ENCODE measurements around the gene DCTN1.
A peak's percentile ranks its signal among the peaks of the same experiment; 100 is the strongest.

The DCTN1 gene

DNA sequence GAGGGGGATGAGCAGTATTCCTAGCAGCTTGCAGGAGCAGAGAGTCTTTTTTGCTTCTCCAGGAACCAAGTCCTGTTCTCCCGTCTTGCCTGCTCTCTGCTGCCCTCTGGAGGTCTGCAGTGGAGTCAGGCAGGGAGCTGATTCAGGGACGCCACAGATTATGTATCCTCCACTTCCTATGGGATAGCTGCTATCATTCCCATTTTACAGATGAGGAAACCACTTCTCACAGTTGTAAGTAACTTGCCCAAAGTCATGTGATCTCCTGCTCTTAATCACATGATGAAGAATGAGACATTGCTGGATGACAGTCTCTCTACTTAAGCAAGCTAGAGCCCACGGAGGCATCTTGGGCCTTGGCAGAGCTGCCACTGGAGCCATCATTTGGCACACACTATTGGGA, 45.2 kb downstream of the DCTN1 start:
- Histone ChIP-seq H3F3A (ENCODE audit: low read depth) (no peaks in the 10 kb centered on the region), H3K4me3 (ENCODE audit: low read length, poor library complexity, severe bottlenecking) (no peak overlapping the region), H3K27me3 (ENCODE audit: insufficient read depth, low read length, poor library complexity, severe bottlenecking) (no peaks in the 10 kb centered on the region), H3K9me2 (replicated peaks; ENCODE audit: low read depth, low read length) (no peaks in the 10 kb centered on the region), H2AFZ (ENCODE audit: low read length) (no peak overlapping the region), H3K9me3 (ENCODE audit: insufficient read depth, low read depth, low read length) (no peaks in the 10 kb centered on the region), H4K20me1 (ENCODE audit: insufficient read depth, low read length, poor library complexity, severe bottlenecking) (no peaks in the 10 kb centered on the region), H3K4me1 (ENCODE audit: insufficient read depth, low read length, poor library complexity, severe bottlenecking) (no peaks in the 10 kb centered on the region), H3K4me2 (ENCODE audit: low read depth, low read length, poor library complexity, severe bottlenecking) (no peak overlapping the region), H3K9ac (ENCODE audit: low read depth, low read length, poor library complexity, severe bottlenecking) (no peak overlapping the region), H3K36me3 (ENCODE audit: insufficient read depth, low read length) (no peaks in the 10 kb centered on the region), H3K79me2 (ENCODE audit: insufficient read depth, low read length) (no peaks in the 10 kb centered on the region)
- TF ChIP-seq, protein P1, sequence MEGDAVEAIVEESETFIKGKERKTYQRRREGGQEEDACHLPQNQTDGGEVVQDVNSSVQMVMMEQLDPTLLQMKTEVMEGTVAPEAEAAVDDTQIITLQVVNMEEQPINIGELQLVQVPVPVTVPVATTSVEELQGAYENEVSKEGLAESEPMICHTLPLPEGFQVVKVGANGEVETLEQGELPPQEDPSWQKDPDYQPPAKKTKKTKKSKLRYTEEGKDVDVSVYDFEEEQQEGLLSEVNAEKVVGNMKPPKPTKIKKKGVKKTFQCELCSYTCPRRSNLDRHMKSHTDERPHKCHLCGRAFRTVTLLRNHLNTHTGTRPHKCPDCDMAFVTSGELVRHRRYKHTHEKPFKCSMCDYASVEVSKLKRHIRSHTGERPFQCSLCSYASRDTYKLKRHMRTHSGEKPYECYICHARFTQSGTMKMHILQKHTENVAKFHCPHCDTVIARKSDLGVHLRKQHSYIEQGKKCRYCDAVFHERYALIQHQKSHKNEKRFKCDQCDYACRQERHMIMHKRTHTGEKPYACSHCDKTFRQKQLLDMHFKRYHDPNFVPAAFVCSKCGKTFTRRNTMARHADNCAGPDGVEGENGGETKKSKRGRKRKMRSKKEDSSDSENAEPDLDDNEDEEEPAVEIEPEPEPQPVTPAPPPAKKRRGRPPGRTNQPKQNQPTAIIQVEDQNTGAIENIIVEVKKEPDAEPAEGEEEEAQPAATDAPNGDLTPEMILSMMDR (conservative IDR thresholded peaks at IDR 0.05; ENCODE audit: low read length): peak; percentile 82
- TF ChIP-seq EZH2phosphoT487 (IDR thresholded peaks at IDR 0.05; ENCODE audit: borderline replicate concordance): no peak

DNA sequence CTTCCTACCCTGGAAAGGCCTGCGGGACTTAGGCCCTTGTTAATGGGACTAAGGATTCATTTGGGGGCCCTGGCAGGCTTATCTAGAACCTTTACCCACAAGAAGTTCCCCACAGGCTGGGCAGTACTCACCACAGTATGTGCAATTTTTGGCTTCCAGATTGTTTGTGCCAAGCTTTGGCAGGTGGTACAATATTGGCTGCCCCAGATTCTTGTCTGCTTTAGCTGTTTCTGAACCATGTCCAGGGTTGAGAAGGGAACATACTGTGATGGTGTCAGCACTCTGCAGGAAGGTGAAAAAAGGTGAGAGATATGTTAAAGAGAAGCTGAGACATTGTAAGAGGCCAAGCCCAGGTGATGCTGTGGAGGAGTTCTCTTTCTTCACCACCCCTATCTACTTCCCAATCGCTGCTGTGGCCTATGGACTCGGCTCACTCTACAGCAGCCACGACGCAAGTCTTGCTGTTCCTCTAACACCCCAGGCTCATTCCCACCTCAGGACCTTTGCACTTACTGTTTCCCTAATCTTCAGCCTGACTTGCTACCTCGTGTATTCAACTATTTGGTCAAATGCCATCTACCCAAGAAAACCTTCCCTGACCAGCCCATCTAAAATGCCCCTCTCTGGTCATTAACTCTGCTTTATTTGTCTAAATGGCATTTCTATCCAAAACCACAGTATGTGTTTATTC, 46.1 kb downstream of the DCTN1 start:
- Histone ChIP-seq H3K27me3 (ENCODE audit: insufficient read depth, low read length, poor library complexity, severe bottlenecking) (no peaks in the 10 kb centered on the region), H3K79me2 (ENCODE audit: insufficient read depth, low read length) (no peaks in the 10 kb centered on the region), H3F3A (ENCODE audit: low read depth) (no peaks in the 10 kb centered on the region), H3K9me2 (replicated peaks; ENCODE audit: low read depth, low read length) (no peaks in the 10 kb centered on the region), H3K4me2 (ENCODE audit: low read depth, low read length, poor library complexity, severe bottlenecking) (no peak overlapping the region), H3K4me3 (ENCODE audit: low read length, poor library complexity, severe bottlenecking) (no peak overlapping the region), H3K36me3 (ENCODE audit: insufficient read depth, low read length) (no peaks in the 10 kb centered on the region), H4K20me1 (ENCODE audit: insufficient read depth, low read length, poor library complexity, severe bottlenecking) (no peaks in the 10 kb centered on the region), H3K4me1 (ENCODE audit: insufficient read depth, low read length, poor library complexity, severe bottlenecking) (no peaks in the 10 kb centered on the region), H3K9ac (ENCODE audit: low read depth, low read length, poor library complexity, severe bottlenecking) (no peak overlapping the region), H2AFZ (ENCODE audit: low read length) (no peak overlapping the region), H3K9me3 (ENCODE audit: insufficient read depth, low read depth, low read length) (no peaks in the 10 kb centered on the region)
- TF ChIP-seq EZH2phosphoT487 (IDR thresholded peaks at IDR 0.05; ENCODE audit: borderline replicate concordance): no peak
- TF ChIP-seq, protein P1 (conservative IDR thresholded peaks at IDR 0.05; ENCODE audit: low read length): no peak

DNA sequence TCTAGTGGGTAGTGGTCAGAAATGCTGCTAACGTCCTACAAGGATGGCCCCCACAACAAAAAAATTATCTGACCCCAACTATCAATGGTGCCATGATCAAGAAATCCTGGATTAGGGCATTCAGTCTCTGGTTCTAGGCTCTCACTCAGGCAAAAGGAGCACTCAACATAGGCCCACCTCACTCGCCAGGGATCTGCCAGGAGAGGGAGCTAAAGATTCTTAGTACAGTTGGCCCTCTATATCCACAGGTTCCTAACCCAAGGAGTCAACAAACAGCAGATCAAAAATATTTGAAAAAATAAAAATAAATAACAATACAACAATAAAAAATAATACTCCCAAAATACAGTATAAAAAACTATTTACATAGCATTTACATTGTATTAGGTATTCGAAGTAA, 46.9 kb downstream of the DCTN1 start:
- Histone ChIP-seq H2AFZ (ENCODE audit: low read length) (no peak overlapping the region), H3K9me3 (ENCODE audit: insufficient read depth, low read depth, low read length) (no peaks in the 10 kb centered on the region), H3K4me2 (ENCODE audit: low read depth, low read length, poor library complexity, severe bottlenecking) (no peak overlapping the region), H3K79me2 (ENCODE audit: insufficient read depth, low read length) (no peaks in the 10 kb centered on the region), H3F3A (ENCODE audit: low read depth) (no peaks in the 10 kb centered on the region), H3K27me3 (ENCODE audit: insufficient read depth, low read length, poor library complexity, severe bottlenecking) (no peaks in the 10 kb centered on the region), H3K4me1 (ENCODE audit: insufficient read depth, low read length, poor library complexity, severe bottlenecking) (no peaks in the 10 kb centered on the region), H3K9ac (ENCODE audit: low read depth, low read length, poor library complexity, severe bottlenecking) (no peak overlapping the region), H4K20me1 (ENCODE audit: insufficient read depth, low read length, poor library complexity, severe bottlenecking) (no peaks in the 10 kb centered on the region), H3K9me2 (replicated peaks; ENCODE audit: low read depth, low read length) (no peaks in the 10 kb centered on the region), H3K4me3 (ENCODE audit: low read length, poor library complexity, severe bottlenecking) (no peak overlapping the region), H3K36me3 (ENCODE audit: insufficient read depth, low read length) (no peaks in the 10 kb centered on the region)
- TF ChIP-seq, protein P1 (conservative IDR thresholded peaks at IDR 0.05; ENCODE audit: low read length): peak; percentile 66
- TF ChIP-seq EZH2phosphoT487 (IDR thresholded peaks at IDR 0.05; ENCODE audit: borderline replicate concordance): no peak

Data from Loucy (cell line).